A673 (cell line): ENCODE measurements around the gene MAPRE3. TPM values are rescaled to one million over a fixed set of nuclear protein-coding genes. Genes with fewer than 3 reads are reported as not detected.

Experiments used
- BruUV-seq: library from RNA; stranded (reverse); fragments of 400-500 nt; replicated peaks from 2 replicates; lab custom pipeline; 2021; lab: Mats Ljungman, UMichigan
- CTCF ChIA-PET: fragments of 300-600 bp; sonication (Branson Sonifier 250); formaldehyde crosslinking; loops from one replicate; lab custom pipeline; 2022; ENCODE audit warnings: antibody characterized with exemption; lab: Charles Lee
- POLR2A ChIA-PET: fragments of 300-600 bp; sonication (Branson Sonifier 250); formaldehyde crosslinking; loops from one replicate; lab custom pipeline; 2022; ENCODE audit warnings: antibody characterized with exemption; ENCODE audit not compliant: low non-redundant PET; lab: Charles Lee
- DNase-seq: peaks from one replicate; pipeline ENCODE4 v3.0.0-alpha.2; 2015; ENCODE audit warnings: low spot score
- H3K27ac ChIP-seq: fragments of 200-600 bp; sonication (generic); 2 replicates; pipeline ENCODE4 v1.5.1; 2016; ENCODE audit warnings: mixed run types, low read depth, mild to moderate bottlenecking, mixed read lengths, antibody characterized with exemption, low read length; ENCODE audit not compliant: poor library complexity, severe bottlenecking
- H3K27me3 ChIP-seq: fragments of 200-600 bp; sonication (generic); replicated peaks from 2 replicates; pipeline ENCODE4 v1.6.1; 2017; ENCODE audit warnings: mixed run types, low read depth, mild to moderate bottlenecking, mixed read lengths, antibody characterized with exemption, low read length; ENCODE audit not compliant: insufficient read depth, poor library complexity
- H3K36me3 ChIP-seq: fragments of 200-600 bp; sonication (generic); 2 replicates; pipeline ENCODE4 v1.6.1; 2016; ENCODE audit warnings: mixed run types, mild to moderate bottlenecking, mixed read lengths, antibody characterized with exemption, low read length; ENCODE audit not compliant: insufficient read depth, poor library complexity, severe bottlenecking
- H3K4me1 ChIP-seq: fragments of 200-600 bp; sonication (generic); 2 replicates; pipeline ENCODE4 v1.6.1; 2017; ENCODE audit warnings: mixed run types, mild to moderate bottlenecking, mixed read lengths, antibody characterized with exemption, low read length; ENCODE audit not compliant: insufficient read depth, poor library complexity, severe bottlenecking
- H3K4me3 ChIP-seq: fragments of 200-600 bp; sonication (generic); 2 replicates; pipeline ENCODE4 v1.5.1; 2016; ENCODE audit warnings: low read depth, mixed run types, mild to moderate bottlenecking, mixed read lengths, low read length; ENCODE audit not compliant: poor library complexity, severe bottlenecking
- H3K9me3 ChIP-seq: fragments of 200-600 bp; sonication (generic); 2 replicates; pipeline ENCODE4 v1.6.1; 2016; ENCODE audit warnings: mixed run types, low read depth, mild to moderate bottlenecking, mixed read lengths, antibody characterized with exemption, low read length; ENCODE audit not compliant: poor library complexity, severe bottlenecking
- CTCF ChIP-seq: fragments of 300-800, 200-600 bp; sonication (generic); conservative IDR thresholded peaks from 2 replicates; pipeline ENCODE4 v1.5.1; 2017; ENCODE audit warnings: low read depth, mild to moderate bottlenecking, antibody characterized with exemption, low read length, moderate library complexity, mixed read lengths
- EZH2 ChIP-seq: fragments of 200-600 bp; sonication (generic); IDR thresholded peaks from 2 replicates; pipeline ENCODE4 v1.6.1; 2017; ENCODE audit warnings: borderline replicate concordance, low read depth, mild to moderate bottlenecking, mixed read lengths, antibody characterized with exemption, low read length; ENCODE audit not compliant: poor library complexity, severe bottlenecking
- intact Hi-C: fragments of 100-400 bp; cut with micrococcal nuclease; formaldehyde crosslinking; loops from one replicate; pipeline ENCODE4 v1.10.0; 2022; ENCODE audit not compliant: unreplicated experiment
- total RNA-seq: library from RNA; stranded (reverse); gene quantifications from 2 replicates; pipeline ENCODE4 v1.2.3, GENCODE V29; 2021

MAPRE3 gene
- total RNA-seq, 1 experiment from 2014 or later, result 8.4 TPM

- POLR2A ChIA-PET, result no interaction called here
Measured at GRCh38 chr2:27000228-27000627, 29.8 kb downstream of the MAPRE3 start.

GRCh38 chr2:27000995-27001394 is 30.6 kb downstream of the MAPRE3 start:
- BruUV-seq, result no TSS peak
- intact Hi-C loops, result no loop called here
- H3K27ac ChIP-seq, result no peak overlapping the region
- no peak overlapping the region for H3K4me3 ChIP-seq
- H3K9me3 ChIP-seq, result no peaks in the 10 kb centered on the region
- DNase-seq, result no peak
- H3K4me1 ChIP-seq, result no peaks in the 10 kb centered on the region
- POLR2A ChIA-PET, result no interaction called here
- H3K36me3 ChIP-seq, result no peaks in the 10 kb centered on the region
- no peaks in the 10 kb centered on the region for H3K27me3 ChIP-seq
- CTCF ChIA-PET, result no interaction called here
- TF ChIP-seq CTCF (no peak), EZH2 (no peak)

More at GRCh38 chr2:27000228-27000627, 29.8 kb downstream of the MAPRE3 start:
- no peak for DNase-seq
- Histone ChIP-seq H3K4me1 (no peaks in the 10 kb centered on the region), H3K4me3 (no peak overlapping the region), H3K27me3 (no peaks in the 10 kb centered on the region), H3K27ac (no peak overlapping the region), H3K36me3 (no peaks in the 10 kb centered on the region), H3K9me3 (no peaks in the 10 kb centered on the region)
- intact Hi-C loops, result no loop called here
- CTCF ChIA-PET, result no interaction called here
- TF ChIP-seq EZH2 (no peak), CTCF (no peak)
- no TSS peak for BruUV-seq

DNA sequence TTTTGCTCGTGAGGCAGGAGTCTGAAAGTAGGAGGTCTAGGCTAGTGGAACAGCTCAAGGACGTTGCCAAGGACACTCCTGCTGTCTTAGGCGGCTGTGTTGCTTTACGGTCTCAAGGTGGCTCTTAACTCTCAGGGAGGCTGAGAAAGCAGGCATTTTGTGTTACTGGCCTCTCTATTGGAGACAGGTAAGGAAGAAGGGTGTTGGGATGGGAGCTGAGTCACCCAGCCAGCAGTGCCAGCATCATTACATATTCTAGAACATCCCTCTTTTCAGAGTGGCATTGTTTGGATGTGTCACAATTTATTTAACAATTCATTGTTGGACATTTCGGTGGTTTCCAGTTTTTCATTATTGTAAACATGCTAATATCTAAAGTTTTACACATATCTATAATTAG is 31.5 kb downstream of the MAPRE3 start:
- TF ChIP-seq EZH2, result no peak
- no peak for TF ChIP-seq CTCF
- Histone ChIP-seq H3K27ac (no peak overlapping the region), H3K4me3 (no peak overlapping the region), H3K27me3 (no peaks in the 10 kb centered on the region), H3K4me1 (no peaks in the 10 kb centered on the region), H3K36me3 (no peaks in the 10 kb centered on the region), H3K9me3 (no peaks in the 10 kb centered on the region)
- DNase-seq, result no peak
- intact Hi-C loops, result no loop called here
- CTCF ChIA-PET, result no interaction called here
- POLR2A ChIA-PET, result no interaction called here
- no TSS peak for BruUV-seq
